HG03520 (cell line): ENCODE data around the gene C11orf91.
"Not testable (repeated sequence)": the region's sequence is repeated elsewhere in the genome, so short reads cannot be mapped to it uniquely, and the experiment has no call there.

Experiments
- ATAC-seq: cut with Tn5 transposase; IDR thresholded peaks from one replicate; pipeline ENCODE4 v1.9.1; 2021; ENCODE audit warnings: mild to moderate bottlenecking, moderate library complexity; ENCODE audit not compliant: unreplicated experiment

The C11orf91 gene

DNA sequence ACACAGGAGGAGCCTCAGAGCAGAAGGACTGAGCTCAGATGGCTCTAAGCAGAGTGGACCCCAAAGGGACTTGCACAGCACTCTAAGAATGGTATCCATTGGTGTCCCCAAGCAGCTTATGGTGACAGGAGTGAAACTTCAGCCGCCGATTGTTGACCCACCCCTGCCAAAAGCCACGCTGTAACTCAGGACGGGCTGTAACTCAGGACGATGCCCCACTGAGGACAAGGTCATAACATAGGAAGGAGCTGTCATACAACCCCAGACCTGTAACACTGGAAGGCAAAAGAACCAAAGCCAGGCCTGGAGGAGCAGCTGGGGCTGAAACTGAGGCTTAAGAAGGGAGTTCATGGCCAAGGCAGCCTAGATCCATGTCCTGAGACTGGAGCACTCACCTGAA, 21.4 kb upstream of the C11orf91 start:
- no peak for ATAC-seq

DNA sequence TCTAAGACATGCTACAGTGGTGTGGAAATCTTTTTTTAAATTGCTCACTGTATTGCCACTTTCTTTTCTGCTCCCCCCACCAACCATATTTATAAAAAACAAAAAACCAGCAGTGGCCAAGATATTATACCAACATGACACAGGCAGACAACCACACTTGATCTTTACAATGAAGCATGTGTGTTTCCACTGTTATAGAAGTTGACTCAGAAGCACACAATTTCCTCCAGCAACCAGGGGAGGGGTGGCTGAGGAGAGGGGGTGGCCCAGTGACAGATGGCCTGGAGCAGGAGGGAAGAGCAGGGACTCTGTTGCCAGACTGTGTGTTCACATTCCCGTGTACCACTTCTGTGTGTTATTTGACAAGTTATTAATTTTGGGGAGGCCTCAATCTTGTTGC, 20.8 kb upstream of the C11orf91 start:
- no peak for ATAC-seq

DNA sequence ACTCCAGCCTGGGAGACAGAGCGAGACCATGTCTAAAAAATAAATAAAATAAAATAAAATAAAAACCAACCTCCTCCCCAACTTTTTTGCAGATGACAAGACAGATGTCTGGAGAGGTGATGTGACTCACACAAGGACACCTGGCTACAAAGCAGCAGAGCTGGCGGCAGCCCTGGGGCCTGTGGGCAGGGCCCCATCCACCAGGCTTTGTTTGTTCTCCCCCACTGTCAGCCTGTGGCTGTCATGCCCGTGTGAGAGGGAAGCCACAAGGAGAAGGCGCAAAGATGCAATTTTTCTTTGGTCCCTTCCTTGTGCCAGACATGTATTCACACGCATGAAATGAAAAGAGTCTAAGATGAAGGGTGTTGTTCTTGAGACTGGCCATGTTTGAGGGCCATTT, 19.0 kb upstream of the C11orf91 start:
- ATAC-seq: no peak

DNA sequence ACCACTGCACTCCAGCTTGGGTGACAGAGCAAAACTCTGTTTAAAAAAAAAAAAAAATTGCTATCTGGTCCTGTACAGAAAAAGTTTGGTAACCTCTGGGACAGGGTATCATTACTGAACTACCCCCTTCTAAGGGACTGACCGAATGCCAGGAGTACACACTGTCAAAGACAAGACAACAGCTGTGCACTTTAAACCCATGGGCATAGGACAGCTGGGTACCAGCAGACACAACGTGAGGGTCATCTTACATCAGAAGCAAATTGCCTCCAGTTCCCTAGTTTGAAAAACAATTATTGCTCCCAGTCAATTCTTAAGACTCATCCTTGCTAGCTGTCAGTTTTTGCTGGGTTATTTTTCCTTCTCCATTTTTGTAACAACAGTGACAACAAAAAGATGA, 17.8 kb upstream of the C11orf91 start:
- no peak for ATAC-seq

DNA sequence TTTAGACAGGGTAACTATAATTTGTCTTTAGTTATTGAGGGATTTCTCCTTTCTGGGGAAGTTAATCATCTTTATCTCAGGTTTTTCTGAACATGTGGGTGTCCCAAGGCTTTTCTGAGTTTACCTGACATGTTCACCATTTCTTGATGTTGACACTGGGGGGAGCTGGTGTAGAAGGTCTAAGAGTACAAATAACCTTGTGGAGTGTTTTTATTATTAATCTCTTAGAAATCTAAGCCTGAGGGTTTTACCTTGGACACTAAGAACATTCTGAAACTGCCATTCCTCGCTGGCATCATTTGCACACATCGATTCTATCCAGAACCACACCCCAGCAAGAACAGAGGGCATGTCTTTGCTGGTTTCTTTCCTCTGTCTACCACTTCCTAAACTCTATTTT, 15.6 kb upstream of the C11orf91 start:
- ATAC-seq: no peak

DNA sequence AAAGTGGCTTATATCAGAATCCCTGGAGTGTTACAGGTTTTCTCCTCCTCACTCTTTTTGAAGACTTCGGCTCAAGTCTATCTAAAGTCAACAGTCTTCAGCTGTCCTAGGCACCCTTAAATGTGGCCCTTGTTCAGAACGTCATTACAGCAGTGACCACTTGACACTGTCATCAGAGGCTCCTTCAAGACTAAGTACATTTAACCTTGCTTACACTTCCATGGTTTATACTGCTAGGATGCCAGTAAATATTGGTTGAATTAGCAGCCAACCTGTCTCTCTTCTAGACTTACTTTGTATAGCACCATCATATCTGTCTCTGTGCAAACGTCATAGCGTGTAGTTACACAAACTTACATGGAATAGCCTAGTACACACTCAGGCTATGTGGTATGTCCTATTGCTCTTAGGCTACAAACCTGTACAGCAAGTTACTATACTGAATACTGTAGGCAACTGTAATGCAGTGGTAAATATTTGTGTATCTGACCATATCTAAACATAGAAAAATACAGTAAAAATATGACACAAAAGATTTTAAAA, 13.3 kb upstream of the C11orf91 start:
- no peak for ATAC-seq

DNA sequence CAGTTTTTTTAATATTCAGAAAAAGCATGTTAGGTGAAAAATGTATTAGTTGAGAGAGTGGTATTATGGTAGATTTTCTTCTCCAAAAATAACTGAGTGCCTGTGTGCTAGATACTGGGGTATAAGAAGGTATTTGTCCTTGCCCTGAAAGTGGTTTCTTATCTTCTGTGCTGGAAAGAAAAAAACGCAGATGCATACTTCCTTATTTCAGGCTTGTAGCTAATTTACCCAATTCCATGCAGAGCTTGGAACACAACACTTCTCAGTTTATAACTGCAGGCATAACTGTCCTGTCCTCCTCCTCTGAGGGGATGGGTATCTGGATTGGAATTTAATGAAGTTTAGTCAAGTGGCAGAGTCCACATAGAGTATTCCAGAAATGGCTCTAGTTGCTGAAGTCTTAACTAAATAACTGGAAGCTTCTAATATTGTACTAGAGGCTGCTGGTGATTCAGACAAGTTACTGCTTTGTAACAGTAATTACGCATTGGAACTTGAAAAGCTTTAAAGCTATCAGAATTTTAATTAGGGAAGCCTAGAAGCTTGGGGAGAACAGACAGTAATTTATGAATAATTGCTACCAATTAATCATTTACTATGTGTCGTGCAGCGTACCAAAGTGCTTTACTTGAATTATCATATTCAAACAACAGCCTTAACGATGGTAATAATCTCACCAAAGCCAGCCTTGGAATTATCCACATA, 12.7 kb upstream of the C11orf91 start:
- no peak for ATAC-seq

DNA sequence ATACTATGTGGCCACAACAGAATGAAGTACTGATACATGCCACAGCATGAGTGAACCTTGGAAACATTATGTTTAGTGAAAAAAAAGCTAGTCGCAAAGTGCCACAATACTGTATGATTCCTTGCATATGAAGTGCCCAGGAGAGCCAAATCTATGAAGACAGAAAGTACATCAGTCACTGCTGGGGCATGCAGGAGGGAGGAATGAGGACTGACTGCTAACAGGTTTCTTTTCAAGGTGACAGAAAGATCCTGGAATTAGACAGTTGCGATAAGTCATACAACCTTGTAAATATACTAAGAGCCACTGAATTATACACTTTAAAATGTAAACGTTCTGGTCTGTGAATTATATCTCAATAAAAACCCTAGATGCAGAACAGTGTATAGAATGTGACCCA, 11.8 kb upstream of the C11orf91 start:
- ATAC-seq: no peak

DNA sequence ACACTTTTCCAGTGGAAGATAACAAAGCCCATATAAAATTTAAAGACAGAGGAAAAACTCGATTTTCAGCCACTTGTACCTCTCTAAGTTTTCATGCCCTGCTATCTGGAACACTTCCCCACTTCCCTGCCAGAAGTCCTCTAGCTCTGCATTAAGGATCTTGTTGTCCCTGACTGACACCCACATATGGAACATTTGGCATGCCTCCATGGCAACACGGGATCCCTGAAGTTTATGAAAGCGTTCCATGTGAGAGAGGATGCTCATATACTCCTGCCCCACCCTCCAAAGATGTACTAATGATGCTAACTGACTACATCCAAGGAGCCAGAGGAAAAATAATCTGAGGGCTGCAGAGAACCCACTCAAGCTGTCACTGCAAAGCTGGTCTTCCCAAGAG, 8.8 kb upstream of the C11orf91 start:
- no peak for ATAC-seq

DNA sequence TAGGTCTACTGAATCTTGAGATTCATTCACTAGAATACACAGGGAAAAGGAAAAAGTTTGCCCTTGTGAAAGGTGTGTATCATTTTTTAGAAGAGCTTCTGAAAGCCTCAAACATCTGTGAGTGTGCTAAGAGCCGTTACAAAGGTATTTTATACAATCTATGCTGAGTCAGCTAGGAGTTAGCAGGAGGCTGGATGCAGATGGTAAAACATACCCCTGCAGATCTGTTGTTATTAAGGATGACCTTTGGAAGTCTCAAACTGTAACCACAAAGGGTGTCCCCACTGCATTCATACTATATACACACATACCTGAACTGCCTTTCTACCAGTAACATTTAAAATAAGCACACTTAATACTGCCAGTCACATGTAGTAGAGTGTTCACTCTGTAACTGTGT, 8.4 kb upstream of the C11orf91 start:
- ATAC-seq: no peak

DNA sequence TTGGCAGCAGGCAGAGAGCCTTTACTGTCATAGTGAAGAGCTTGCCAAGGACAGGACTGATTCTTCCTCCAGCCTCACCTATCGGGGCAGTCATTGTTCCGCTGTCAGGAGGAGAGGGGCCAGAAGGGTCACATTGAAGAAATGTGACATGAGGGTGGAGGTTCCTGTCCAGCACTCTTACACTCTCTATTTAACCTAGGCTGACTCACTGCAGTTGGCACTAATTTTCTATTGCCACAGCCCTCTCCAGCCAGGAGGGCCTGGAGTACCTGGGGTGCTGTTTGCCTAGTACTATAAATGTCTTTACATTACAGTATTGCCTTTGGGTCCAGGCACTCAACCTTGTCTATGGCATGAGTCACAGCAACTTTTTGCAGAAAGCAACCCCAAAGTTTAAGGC, 7.2 kb upstream of the C11orf91 start:
- not testable (repeated sequence) for ATAC-seq

DNA sequence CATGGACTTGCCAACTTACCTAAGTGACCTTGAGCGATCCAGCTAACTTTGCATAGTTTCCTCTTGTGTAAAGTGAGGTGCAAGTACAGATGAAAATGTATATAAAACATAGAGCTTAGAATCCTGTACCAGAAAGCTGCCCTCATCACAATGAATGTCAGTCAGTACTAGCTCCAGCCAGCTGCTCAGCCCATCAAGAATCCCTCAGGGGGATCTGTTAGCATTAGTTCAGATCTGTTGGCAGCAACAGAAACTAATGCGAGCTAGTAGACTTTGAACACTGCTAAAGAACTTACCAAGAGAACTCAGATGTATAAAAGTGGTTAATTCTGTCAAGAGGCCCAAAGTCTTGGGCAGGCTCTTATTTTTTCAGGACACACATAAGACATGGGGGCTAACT, 6.3 kb upstream of the C11orf91 start:
- ATAC-seq: no peak

DNA sequence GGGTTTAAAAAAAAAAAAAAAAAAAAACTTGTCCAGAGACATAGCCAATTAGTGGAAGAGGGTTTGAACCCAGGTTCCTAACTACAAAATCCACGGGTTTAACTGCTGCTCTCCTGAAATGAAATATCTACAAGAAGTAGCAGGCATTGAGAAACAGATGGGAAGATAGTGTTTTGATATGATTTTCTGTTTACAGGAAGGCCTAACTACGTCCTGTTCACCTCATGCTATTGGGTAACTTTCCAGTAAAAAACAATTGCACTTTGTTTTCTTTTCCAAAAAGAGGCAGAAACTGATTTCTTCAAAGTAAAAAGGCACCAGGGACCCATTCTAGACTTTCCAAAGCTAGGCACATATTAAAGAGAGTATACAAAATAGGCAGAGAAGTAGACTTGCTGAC, 5.9 kb upstream of the C11orf91 start:
- ATAC-seq: no peak

DNA sequence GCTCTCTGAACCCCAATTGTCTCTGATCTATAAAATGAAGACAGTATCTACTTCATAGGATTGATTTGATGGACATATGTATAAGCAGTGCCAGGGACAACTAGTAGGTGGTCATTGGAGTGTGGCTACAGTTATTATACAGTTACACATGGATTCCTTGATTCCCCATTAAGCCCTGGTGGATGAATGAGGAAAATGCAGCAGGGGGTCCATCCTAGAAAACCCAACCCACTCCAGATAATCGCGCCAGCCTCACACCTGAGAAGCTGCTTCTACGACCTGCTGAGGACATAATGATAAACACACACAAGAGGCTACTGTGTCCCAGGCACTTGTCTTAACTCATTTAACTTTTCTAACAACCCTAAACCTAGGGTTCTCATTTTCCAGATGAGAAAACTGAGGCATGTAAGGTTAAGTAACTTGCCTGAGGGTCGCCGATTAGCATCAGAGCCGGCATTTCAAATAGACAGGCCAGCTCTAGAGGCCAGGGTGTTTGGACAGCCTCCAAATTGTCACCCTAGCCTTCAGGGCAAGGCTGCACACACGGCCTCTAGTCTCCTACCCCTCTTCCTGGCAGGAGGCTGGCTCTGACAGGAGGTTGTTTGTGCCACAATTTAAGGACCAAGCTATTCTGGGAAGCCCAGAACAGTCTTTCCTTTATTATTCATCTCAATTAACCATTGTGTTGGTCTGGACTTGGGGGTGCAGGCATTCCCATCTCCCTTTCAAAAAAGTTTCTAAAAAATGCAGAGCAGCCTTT, 3.8 kb upstream of the C11orf91 start:
- no peak for ATAC-seq

DNA sequence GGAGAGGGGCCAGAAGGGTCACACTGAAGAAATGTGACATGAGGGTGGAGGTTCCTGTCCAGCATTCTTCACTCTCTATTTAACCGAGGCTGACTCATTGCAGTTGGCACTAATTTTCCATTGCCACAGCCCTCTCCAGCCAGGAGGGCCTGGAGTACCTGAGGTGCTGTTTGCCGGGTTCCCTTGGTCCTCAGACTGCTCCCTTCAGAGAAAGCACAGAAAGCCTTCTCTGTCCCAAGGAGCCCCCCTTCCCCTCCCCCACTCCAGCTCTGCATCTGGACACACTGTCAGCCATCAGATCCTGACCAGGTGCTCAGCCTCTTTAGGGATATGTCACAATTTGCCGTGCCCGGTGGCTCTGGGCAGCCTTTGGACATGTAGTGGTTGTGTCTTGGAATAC, 3.2 kb upstream of the C11orf91 start:
- ATAC-seq: no peak

DNA sequence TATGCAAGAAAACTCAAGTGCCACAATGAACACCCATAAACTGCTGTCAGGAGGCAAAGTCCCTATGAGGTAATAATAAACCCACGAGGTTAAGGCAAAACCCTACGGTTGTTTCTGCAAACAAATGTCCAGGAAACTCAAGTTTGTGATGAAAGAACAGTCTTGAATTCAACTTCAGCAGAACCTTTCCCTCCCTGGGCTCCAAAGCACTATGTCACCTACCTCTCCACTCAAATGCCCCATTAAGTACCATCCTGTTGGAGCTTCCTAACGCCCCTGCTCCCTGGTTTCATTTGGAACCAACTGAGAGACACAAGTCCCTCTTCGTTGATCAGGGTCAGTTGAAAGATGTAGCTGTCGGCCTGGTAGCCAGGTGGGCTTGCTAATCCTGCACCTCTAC, 2.6 kb upstream of the C11orf91 start:
- no peak for ATAC-seq

DNA sequence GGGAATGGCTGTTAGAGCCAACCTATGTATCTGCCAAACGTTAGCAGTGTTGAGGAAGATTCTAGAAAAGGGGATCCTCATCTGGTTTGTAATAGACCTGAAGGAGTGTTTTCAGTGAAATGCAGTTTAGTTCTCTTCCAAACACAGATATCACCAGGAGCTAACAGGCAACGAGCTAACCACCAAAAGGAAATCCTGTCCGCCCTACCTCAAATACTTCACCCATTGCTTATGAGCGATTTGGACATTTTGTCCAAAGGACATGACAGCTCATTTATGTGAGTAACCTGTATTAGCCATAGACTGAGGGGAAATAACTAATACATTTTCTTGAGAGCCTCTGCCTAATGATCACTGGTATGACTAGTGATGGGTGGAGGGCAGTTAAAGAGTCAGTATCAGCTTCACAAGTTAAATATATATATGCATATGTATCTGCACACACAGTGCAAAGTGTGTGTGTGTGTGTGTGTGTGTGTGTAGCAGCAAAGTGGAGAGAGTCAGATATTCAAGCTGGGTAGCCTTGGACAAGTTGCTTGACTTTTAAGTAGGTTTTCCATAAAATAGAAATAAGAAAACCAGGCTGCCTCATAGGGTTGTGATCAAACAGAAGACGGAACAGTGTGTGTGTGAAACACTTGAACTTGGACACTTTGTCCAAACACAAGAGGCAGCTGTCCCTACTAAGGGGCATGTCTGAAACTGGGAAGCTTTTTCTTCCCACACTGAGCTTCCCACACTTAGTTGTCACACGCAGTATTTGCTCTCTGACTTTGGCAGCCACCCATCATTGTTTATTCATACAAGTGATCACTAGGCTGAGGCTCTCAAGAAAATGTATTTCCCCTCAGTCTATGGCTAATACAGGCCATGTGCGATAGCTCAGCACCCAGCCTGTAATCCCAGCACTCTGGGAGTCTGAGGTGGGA, 940 bp upstream of the C11orf91 start:
- ATAC-seq: no peak

DNA sequence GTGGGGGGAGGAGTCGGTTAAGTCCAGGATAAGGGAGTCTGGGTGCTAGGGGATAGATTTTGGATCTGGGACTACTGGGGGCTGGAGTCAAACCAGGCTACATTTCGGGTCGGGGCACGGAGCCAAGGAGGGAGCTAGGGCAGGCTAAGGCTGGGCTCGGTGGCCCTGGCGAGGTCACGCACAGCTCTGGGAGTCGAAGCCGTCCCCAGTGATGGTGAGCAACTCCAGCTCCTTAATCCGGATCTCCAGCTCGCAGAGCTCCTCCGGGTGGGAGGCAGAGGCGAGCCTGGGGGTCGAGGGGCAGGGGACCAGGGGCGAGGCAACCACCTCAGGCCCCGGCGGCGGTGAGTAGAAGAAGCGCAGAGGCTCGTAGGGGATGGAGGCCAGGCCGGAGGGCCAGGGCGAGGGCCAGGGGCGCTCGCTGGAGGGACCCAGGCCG, 544 bp downstream of the C11orf91 start:
- no peak for ATAC-seq

DNA sequence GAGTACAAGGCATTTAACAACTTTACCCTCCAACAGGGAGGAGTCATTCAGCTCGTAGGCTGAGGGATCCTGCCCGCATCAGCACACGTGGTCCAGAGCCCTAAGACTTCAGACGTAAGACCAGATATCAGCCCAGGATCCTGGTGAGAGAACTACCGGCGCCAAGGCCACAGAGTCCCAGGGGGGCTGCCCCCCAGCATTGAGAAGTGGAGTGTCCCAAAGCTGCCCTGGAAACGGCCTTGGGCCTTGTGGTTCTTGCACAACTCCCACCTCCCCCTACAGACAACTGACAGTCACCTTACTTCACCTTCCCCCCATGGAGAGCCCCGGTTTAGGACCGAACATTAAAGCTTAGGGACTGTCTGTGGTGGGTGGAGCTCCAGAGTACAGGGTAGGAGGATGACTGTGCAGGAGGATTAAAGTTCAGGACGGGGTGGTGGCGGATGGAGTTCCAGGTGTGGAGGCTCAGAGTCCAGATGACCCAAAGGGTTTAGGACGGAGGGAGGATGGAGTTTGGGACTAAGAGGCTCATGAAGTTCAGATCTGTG, 1.0 kb downstream of the C11orf91 start:
- ATAC-seq: no peak

DNA sequence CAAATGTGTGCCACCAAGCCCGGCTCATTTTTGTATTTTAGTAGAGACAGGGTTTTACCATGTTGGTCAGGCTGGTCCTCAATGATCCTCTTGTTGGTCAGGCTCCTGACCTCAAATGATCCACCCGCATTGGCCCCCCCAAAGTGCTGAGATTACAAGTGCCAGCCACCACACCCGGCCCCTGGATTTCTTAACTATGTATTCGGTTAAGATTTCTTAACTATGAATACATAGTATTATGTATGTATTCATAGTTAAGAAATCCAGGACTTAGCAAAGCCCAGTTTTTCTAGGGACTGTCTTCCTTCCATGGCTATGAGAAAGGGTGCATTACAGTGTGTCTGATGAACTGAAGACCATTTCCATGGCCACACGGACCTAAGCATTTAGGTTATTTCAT, 1.7 kb downstream of the C11orf91 start:
- no peak for ATAC-seq

DNA sequence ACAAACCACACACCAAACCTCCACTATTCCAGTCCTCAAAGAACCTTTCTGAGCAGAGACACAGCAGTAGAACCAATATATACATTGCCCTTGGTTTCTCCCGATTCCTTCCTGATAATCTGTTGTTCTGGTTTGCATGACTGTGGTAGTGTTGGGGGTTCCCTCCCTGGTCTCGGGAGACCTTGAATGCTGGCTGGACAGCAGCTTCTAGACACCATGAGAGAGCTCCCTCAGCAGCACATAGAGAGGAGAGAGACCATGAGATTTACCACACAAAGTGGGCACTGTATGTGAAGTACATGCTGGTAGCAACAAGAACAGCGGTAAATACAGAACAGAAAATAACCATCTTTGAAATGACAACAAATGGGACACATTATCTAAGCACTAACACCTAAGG, 2.6 kb downstream of the C11orf91 start:
- ATAC-seq: no peak
